NCI-H1694 treated with DMSO at 0.1 percent for 48 hours (cell line): ENCODE data around the gene PGA4.
A peak's percentile ranks its signal among the peaks of the same experiment; 100 is the strongest.
"Not testable (repeated sequence)": the region's sequence is repeated elsewhere in the genome, so short reads cannot be mapped to it uniquely, and the experiment has no call there.

Experiments
- DNase-seq: peaks from one replicate; lab custom pipeline; 2025; lab: John Stamatoyannopoulos, UW

PGA4 gene

GRCh38 chr11:61222047-61222446 is at the start of gene PGA4:
Gene PGA4, plus strand, starts transcription at chr11:61222347. Its CDS starts 54 bp downstream, at chr11:61222401.
- DNase-seq = not testable (repeated sequence)

- no peak for DNase-seq
Observed at GRCh38 chr11:61172356-61172755, 49.8 kb upstream of the PGA4 start.

GRCh38 chr11:61172888-61173287 is 49.3 kb upstream of the PGA4 start:
- no peak for DNase-seq

- DNase-seq = no peak
Observed at GRCh38 chr11:61173456-61173855, 48.7 kb upstream of the PGA4 start.

- DNase-seq = no peak
Observed at GRCh38 chr11:61174273-61174672, 47.9 kb upstream of the PGA4 start.

- DNase-seq = no peak
Observed at GRCh38 chr11:61174949-61175348, 47.2 kb upstream of the PGA4 start.

- DNase-seq = no peak
Observed at GRCh38 chr11:61176446-61176845, 45.7 kb upstream of the PGA4 start.

GRCh38 chr11:61180205-61180604 is 41.9 kb upstream of the PGA4 start:
- DNase-seq = not testable (repeated sequence)

GRCh38 chr11:61181489-61181888 is 40.7 kb upstream of the PGA4 start:
- DNase-seq = no peak

GRCh38 chr11:61183645-61184044 is 38.5 kb upstream of the PGA4 start:
- no peak for DNase-seq

GRCh38 chr11:61186504-61186903 is 35.6 kb upstream of the PGA4 start:
- DNase-seq = no peak

- DNase-seq = peak; percentile 75
Observed at GRCh38 chr11:61187505-61188130, 34.5 kb upstream of the PGA4 start.

- no peak for DNase-seq
Observed at GRCh38 chr11:61189933-61190332, 32.2 kb upstream of the PGA4 start.

GRCh38 chr11:61193596-61193995 is 28.6 kb upstream of the PGA4 start:
- DNase-seq = no peak

- DNase-seq = no peak
Observed at GRCh38 chr11:61194169-61194671, 27.9 kb upstream of the PGA4 start.

- no peak for DNase-seq
Observed at GRCh38 chr11:61194981-61195695, 27.0 kb upstream of the PGA4 start.

- DNase-seq = no peak
Observed at GRCh38 chr11:61195719-61196118, 26.4 kb upstream of the PGA4 start.

- DNase-seq = no peak
Observed at GRCh38 chr11:61198361-61198760, 23.8 kb upstream of the PGA4 start.

GRCh38 chr11:61198948-61199523 is 23.1 kb upstream of the PGA4 start:
- DNase-seq = no peak

GRCh38 chr11:61201476-61201875 is 20.7 kb upstream of the PGA4 start:
- no peak for DNase-seq

GRCh38 chr11:61202950-61203746 is 19.0 kb upstream of the PGA4 start, which contains the start of gene PGA3:
Gene PGA3, plus strand, starts transcription at chr11:61203515. Its CDS starts 50 bp downstream, at chr11:61203565.
- not testable (repeated sequence) for DNase-seq

GRCh38 chr11:61203873-61204272 is 18.3 kb upstream of the PGA4 start:
- not testable (repeated sequence) for DNase-seq
